SK-N-MC (cell line): Measurements from ENCODE around the gene POMZP3.
"Not testable (repeated sequence)": the region's sequence is repeated elsewhere in the genome, so short reads cannot be mapped to it uniquely, and the experiment has no call there.

Experiments
- EZH2 ChIP-seq: fragments of 200-600 bp; sonication (generic); IDR thresholded peaks from one replicate; pipeline ENCODE4 v1.6.1; 2017; ENCODE audit warnings: antibody characterized with exemption
- POLR2AphosphoS5 ChIP-seq: IDR thresholded peaks from 2 replicates; pipeline ENCODE4 v1.6.1; 2012; ENCODE audit warnings: mild to moderate bottlenecking, low read depth, low read length, borderline replicate concordance

GRCh38 chr7:76598590-76599264, 28.4 kb downstream of the POMZP3 start:
- TF ChIP-seq EZH2, POLR2AphosphoS5: not testable (repeated sequence)
